GM12878 (cell line): ENCODE results near the gene YBX2. TPM values are rescaled to one million over a fixed set of nuclear protein-coding genes. Genes with fewer than 3 reads are reported as not detected.

Experiments
- BACH1 ChIP-seq: fragments of 450-650 bp; IDR thresholded peaks from 2 replicates; pipeline ENCODE4 v1.6.1; 2017; ENCODE audit warnings: mild to moderate bottlenecking, borderline replicate concordance
- CBFB ChIP-seq: IDR thresholded peaks from 2 replicates; pipeline ENCODE4 v1.6.1; 2016; ENCODE audit warnings: antibody characterized with exemption, low read depth
- HDAC6 ChIP-seq: fragments of 200-600 bp; sonication (generic); IDR thresholded peaks from one replicate; pipeline ENCODE4 v1.8.0; 2017; ENCODE audit warnings: antibody characterized with exemption; ENCODE audit not compliant: unreplicated experiment
- KDM1A ChIP-seq: fragments of 200-600 bp; sonication (generic); IDR thresholded peaks from 2 replicates; pipeline ENCODE4 v1.6.1; 2016; ENCODE audit warnings: borderline replicate concordance
- MEF2B ChIP-seq: fragments of 450-650 bp; IDR thresholded peaks from 2 replicates; pipeline ENCODE4 v1.6.1; 2018; ENCODE audit warnings: mild to moderate bottlenecking, moderate library complexity; ENCODE audit not compliant: partially characterized antibody, poor library complexity, severe bottlenecking
- NFXL1 ChIP-seq: fragments of 450-650 bp; IDR thresholded peaks from 2 replicates; pipeline ENCODE4 v1.6.1; 2017; ENCODE audit warnings: antibody characterized with exemption, mild to moderate bottlenecking, borderline replicate concordance
- NR2F1 ChIP-seq: fragments of 450-650 bp; conservative IDR thresholded peaks from 2 replicates; pipeline ENCODE4 v1.6.1; 2017; ENCODE audit warnings: mild to moderate bottlenecking
- POLR2AphosphoS2 ChIP-seq: IDR thresholded peaks from 2 replicates; pipeline ENCODE4 v1.6.1; 2011; ENCODE audit warnings: low read depth, mild to moderate bottlenecking, low read length, improper control_type of control experiment, moderate library complexity
- RBBP5 ChIP-seq: fragments of 200-600 bp; sonication (generic); conservative IDR thresholded peaks from 2 replicates; pipeline ENCODE4 v1.6.1; 2016
- SPI1 ChIP-seq: IDR thresholded peaks from 2 replicates; pipeline ENCODE4 v1.6.1; 2011; ENCODE audit warnings: low read depth, mild to moderate bottlenecking, low read length, moderate library complexity, borderline replicate concordance; ENCODE audit not compliant: insufficient read depth
- TCF7 ChIP-seq: IDR thresholded peaks from 2 replicates; pipeline ENCODE4 v1.6.1; 2014; ENCODE audit warnings: antibody characterized with exemption, borderline replicate concordance
- YBX1 ChIP-seq: fragments of 450-650 bp; IDR thresholded peaks from 2 replicates; pipeline ENCODE4 v1.6.1; 2016; ENCODE audit warnings: antibody characterized with exemption
- ZBTB33 ChIP-seq: fragments of 450-650 bp; IDR thresholded peaks from 2 replicates; pipeline ENCODE4 v1.6.1; 2017; ENCODE audit warnings: mild to moderate bottlenecking
- polyA plus RNA-seq, 11 experiments: library from polyadenylated mRNA; depleted of rRNA in 4 of 11; unstranded in 6 of 11; stranded (reverse) in 5 of 11; fragments of >200 nt; fragmentation: Nextera tagmentation in 4 of 11; fragmentation: Illumina TruSeq in 1 of 11; extraction: Ambion mirVana in 4 of 11; extraction: Trizol in 1 of 11; gene quantifications; 1 replicate in 1 of 11; 2 replicates in 10 of 11; pipeline versions ENCODE4 v1.2.1 to v1.2.3, GENCODE V29; 2011 to 2016; ENCODE audit warnings: inconsistent platforms in 2 of 11, missing spikeins in 2 of 11, low read depth in 1 of 11
- total RNA-seq, 4 experiments: library from RNA; depleted of rRNA in 3 of 4; stranded (reverse); fragments of >200 nt in 3 of 4; fragmentation: Illumina TruSeq in 1 of 4; extraction: Trizol in 1 of 4; gene quantifications; 2 replicates each; pipeline versions ENCODE4 v1.2.1 to v1.2.3, GENCODE V29; 2013 to 2021
- TF ChIP-seq, protein P1 (sequence below): IDR thresholded peaks from 2 replicates; pipeline ENCODE4 v1.6.1; 2011; ENCODE audit warnings: low read depth, low read length, improper control_type of control experiment, borderline replicate concordance
- TF ChIP-seq, protein P2 (sequence below): fragments of 150-350 bp; IDR thresholded peaks from 2 replicates; pipeline ENCODE4 v1.6.1; 2016; ENCODE audit warnings: low read depth, low read length
- TF ChIP-seq, protein P3 (sequence below): fragments of 450-650 bp; IDR thresholded peaks from 2 replicates; pipeline ENCODE4 v1.6.1; 2016; ENCODE audit warnings: mild to moderate bottlenecking
- TF ChIP-seq, protein P4 (sequence below): fragments of 450-650 bp; IDR thresholded peaks from 2 replicates; pipeline ENCODE4 v1.6.1; 2017; ENCODE audit warnings: antibody characterized with exemption, mild to moderate bottlenecking, moderate library complexity
- TF ChIP-seq, protein P5 (sequence below): fragments of 450-650 bp; conservative IDR thresholded peaks from 2 replicates; pipeline ENCODE4 v1.6.1; 2017; ENCODE audit warnings: mild to moderate bottlenecking, moderate library complexity

Gene YBX2
- total and polyA plus RNA-seq, 10 of the 15 experiments (the other 5 are each of a cell fraction or from before 2014, with no cell fraction given) = not detected

DNA sequence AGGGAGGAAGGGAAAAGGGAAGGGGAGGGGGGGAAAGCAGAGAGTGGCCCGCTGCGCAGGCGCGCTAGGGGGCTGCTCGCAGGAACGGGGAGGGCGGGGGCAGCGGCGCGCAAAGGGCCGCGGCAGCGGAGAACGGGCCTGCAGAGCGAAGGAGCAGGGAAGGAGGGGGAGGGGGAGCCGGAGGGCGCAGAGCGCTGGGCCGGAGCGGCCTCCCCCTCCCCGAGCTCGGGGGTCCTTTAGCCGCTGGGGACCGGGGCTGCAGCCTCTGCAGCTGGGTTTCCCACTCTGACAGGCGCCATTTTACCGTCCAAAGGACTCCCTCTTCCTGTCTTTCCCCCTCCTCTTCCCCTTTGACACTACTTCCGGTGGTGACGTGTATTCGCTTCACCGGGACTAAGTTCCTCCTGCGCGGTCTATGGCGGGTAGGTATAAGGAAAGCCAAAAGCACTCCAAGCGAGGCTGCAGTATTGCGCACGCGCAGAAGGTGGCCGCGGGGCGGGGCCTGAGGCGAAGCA is 42.7 kb downstream of the YBX2 start, which contains the start of gene CTDNEP1 (continued):
- TF ChIP-seq ZBTB33 (no peak), YBX1 (no peak), MEF2B (no peak), RBBP5 (no peak), BACH1 (peak; percentile 36; the same call in 1 of the 2 replicates), KDM1A (no peak), CBFB (0 out of 2 replicates have a peak, but pooled peaks have one; percentile 15), NFXL1 (no peak), HDAC6 (no peak), SPI1 (peak; percentile 71), NR2F1 (no peak), TCF7 (no peak), POLR2AphosphoS2 (no peak)
- TF ChIP-seq, protein P1, sequence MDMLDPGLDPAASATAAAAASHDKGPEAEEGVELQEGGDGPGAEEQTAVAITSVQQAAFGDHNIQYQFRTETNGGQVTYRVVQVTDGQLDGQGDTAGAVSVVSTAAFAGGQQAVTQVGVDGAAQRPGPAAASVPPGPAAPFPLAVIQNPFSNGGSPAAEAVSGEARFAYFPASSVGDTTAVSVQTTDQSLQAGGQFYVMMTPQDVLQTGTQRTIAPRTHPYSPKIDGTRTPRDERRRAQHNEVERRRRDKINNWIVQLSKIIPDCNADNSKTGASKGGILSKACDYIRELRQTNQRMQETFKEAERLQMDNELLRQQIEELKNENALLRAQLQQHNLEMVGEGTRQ = no peak
- TF ChIP-seq, protein P2, sequence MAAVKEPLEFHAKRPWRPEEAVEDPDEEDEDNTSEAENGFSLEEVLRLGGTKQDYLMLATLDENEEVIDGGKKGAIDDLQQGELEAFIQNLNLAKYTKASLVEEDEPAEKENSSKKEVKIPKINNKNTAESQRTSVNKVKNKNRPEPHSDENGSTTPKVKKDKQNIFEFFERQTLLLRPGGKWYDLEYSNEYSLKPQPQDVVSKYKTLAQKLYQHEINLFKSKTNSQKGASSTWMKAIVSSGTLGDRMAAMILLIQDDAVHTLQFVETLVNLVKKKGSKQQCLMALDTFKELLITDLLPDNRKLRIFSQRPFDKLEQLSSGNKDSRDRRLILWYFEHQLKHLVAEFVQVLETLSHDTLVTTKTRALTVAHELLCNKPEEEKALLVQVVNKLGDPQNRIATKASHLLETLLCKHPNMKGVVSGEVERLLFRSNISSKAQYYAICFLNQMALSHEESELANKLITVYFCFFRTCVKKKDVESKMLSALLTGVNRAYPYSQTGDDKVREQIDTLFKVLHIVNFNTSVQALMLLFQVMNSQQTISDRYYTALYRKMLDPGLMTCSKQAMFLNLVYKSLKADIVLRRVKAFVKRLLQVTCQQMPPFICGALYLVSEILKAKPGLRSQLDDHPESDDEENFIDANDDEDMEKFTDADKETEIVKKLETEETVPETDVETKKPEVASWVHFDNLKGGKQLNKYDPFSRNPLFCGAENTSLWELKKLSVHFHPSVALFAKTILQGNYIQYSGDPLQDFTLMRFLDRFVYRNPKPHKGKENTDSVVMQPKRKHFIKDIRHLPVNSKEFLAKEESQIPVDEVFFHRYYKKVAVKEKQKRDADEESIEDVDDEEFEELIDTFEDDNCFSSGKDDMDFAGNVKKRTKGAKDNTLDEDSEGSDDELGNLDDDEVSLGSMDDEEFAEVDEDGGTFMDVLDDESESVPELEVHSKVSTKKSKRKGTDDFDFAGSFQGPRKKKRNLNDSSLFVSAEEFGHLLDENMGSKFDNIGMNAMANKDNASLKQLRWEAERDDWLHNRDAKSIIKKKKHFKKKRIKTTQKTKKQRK = no peak
- TF ChIP-seq, protein P3, sequence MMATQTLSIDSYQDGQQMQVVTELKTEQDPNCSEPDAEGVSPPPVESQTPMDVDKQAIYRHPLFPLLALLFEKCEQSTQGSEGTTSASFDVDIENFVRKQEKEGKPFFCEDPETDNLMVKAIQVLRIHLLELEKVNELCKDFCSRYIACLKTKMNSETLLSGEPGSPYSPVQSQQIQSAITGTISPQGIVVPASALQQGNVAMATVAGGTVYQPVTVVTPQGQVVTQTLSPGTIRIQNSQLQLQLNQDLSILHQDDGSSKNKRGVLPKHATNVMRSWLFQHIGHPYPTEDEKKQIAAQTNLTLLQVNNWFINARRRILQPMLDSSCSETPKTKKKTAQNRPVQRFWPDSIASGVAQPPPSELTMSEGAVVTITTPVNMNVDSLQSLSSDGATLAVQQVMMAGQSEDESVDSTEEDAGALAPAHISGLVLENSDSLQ = peak; percentile 65; the same call in 1 of the 2 replicates
- TF ChIP-seq, protein P4, sequence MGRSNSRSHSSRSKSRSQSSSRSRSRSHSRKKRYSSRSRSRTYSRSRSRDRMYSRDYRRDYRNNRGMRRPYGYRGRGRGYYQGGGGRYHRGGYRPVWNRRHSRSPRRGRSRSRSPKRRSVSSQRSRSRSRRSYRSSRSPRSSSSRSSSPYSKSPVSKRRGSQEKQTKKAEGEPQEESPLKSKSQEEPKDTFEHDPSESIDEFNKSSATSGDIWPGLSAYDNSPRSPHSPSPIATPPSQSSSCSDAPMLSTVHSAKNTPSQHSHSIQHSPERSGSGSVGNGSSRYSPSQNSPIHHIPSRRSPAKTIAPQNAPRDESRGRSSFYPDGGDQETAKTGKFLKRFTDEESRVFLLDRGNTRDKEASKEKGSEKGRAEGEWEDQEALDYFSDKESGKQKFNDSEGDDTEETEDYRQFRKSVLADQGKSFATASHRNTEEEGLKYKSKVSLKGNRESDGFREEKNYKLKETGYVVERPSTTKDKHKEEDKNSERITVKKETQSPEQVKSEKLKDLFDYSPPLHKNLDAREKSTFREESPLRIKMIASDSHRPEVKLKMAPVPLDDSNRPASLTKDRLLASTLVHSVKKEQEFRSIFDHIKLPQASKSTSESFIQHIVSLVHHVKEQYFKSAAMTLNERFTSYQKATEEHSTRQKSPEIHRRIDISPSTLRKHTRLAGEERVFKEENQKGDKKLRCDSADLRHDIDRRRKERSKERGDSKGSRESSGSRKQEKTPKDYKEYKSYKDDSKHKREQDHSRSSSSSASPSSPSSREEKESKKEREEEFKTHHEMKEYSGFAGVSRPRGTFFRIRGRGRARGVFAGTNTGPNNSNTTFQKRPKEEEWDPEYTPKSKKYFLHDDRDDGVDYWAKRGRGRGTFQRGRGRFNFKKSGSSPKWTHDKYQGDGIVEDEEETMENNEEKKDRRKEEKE = no peak
- TF ChIP-seq, protein P5, sequence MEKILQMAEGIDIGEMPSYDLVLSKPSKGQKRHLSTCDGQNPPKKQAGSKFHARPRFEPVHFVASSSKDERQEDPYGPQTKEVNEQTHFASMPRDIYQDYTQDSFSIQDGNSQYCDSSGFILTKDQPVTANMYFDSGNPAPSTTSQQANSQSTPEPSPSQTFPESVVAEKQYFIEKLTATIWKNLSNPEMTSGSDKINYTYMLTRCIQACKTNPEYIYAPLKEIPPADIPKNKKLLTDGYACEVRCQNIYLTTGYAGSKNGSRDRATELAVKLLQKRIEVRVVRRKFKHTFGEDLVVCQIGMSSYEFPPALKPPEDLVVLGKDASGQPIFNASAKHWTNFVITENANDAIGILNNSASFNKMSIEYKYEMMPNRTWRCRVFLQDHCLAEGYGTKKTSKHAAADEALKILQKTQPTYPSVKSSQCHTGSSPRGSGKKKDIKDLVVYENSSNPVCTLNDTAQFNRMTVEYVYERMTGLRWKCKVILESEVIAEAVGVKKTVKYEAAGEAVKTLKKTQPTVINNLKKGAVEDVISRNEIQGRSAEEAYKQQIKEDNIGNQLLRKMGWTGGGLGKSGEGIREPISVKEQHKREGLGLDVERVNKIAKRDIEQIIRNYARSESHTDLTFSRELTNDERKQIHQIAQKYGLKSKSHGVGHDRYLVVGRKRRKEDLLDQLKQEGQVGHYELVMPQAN = no peak; the same call in 1 of the 2 replicates
